ENCODE results near the gene PDE4D.

PDE4D gene

GRCh38 chr5:59555596-59555995 lies 337.9 kb downstream of the PDE4D start:
- DNase-seq (ENCODE audit: low read depth in 1 of 2, low spot score in 1 of 2): no peak
- Histone ChIP-seq H3K4me3 (replicated peaks; ENCODE audit: insufficient read depth, low read length) (no peak overlapping the region), H3K27me3 (ENCODE audit: insufficient read depth, poor library complexity, severe bottlenecking) (no peaks in the 10 kb centered on the region), H3K27ac (replicated peaks) (no peak overlapping the region)
- TF ChIP-seq, protein P1, sequence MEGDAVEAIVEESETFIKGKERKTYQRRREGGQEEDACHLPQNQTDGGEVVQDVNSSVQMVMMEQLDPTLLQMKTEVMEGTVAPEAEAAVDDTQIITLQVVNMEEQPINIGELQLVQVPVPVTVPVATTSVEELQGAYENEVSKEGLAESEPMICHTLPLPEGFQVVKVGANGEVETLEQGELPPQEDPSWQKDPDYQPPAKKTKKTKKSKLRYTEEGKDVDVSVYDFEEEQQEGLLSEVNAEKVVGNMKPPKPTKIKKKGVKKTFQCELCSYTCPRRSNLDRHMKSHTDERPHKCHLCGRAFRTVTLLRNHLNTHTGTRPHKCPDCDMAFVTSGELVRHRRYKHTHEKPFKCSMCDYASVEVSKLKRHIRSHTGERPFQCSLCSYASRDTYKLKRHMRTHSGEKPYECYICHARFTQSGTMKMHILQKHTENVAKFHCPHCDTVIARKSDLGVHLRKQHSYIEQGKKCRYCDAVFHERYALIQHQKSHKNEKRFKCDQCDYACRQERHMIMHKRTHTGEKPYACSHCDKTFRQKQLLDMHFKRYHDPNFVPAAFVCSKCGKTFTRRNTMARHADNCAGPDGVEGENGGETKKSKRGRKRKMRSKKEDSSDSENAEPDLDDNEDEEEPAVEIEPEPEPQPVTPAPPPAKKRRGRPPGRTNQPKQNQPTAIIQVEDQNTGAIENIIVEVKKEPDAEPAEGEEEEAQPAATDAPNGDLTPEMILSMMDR (IDR thresholded peaks at IDR 0.05; ENCODE audit: insufficient read depth, low read length): no peak
- TF ChIP-seq, protein P2, sequence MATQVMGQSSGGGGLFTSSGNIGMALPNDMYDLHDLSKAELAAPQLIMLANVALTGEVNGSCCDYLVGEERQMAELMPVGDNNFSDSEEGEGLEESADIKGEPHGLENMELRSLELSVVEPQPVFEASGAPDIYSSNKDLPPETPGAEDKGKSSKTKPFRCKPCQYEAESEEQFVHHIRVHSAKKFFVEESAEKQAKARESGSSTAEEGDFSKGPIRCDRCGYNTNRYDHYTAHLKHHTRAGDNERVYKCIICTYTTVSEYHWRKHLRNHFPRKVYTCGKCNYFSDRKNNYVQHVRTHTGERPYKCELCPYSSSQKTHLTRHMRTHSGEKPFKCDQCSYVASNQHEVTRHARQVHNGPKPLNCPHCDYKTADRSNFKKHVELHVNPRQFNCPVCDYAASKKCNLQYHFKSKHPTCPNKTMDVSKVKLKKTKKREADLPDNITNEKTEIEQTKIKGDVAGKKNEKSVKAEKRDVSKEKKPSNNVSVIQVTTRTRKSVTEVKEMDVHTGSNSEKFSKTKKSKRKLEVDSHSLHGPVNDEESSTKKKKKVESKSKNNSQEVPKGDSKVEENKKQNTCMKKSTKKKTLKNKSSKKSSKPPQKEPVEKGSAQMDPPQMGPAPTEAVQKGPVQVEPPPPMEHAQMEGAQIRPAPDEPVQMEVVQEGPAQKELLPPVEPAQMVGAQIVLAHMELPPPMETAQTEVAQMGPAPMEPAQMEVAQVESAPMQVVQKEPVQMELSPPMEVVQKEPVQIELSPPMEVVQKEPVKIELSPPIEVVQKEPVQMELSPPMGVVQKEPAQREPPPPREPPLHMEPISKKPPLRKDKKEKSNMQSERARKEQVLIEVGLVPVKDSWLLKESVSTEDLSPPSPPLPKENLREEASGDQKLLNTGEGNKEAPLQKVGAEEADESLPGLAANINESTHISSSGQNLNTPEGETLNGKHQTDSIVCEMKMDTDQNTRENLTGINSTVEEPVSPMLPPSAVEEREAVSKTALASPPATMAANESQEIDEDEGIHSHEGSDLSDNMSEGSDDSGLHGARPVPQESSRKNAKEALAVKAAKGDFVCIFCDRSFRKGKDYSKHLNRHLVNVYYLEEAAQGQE (IDR thresholded peaks at IDR 0.05; ENCODE audit: insufficient replicate concordance, low read depth): no peak
- TF ChIP-seq POLR2AphosphoS5 (IDR thresholded peaks at IDR 0.05; ENCODE audit: low read depth) (no peak), GABPA (IDR thresholded peaks at IDR 0.05; ENCODE audit: low read depth) (no peak), SPI1 (IDR thresholded peaks at IDR 0.05; ENCODE audit: borderline replicate concordance, low read depth) (no peak)

DNA sequence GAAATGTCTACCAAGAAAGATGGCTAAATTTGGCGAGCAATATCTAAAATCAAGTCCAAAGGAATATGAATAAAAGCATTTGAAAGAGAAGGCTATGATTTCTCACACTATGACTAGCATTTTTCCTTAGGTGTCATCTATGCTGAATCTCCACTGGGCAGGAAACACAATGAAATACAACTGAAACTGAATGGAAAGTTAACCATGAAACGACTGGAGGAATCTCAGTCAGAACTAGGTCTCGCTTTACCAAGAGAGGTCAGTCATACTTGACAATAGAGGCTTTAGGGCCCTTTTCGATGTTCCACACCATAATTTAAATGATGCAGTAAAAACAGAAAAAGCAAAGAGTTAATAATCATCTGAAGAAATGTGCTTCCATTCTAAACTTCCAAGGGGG lies 339.0 kb downstream of the PDE4D start:
- TF ChIP-seq, protein P1 (IDR thresholded peaks at IDR 0.05; ENCODE audit: insufficient read depth, low read length): no peak
- TF ChIP-seq SPI1 (IDR thresholded peaks at IDR 0.05; ENCODE audit: borderline replicate concordance, low read depth): no peak
- no peak for TF ChIP-seq POLR2AphosphoS5 (IDR thresholded peaks at IDR 0.05; ENCODE audit: low read depth)
- TF ChIP-seq GABPA (IDR thresholded peaks at IDR 0.05; ENCODE audit: low read depth): no peak
- TF ChIP-seq, protein P2 (IDR thresholded peaks at IDR 0.05; ENCODE audit: insufficient replicate concordance, low read depth): no peak
- DNase-seq (ENCODE audit: low read depth in 1 of 2, low spot score in 1 of 2): no peak
- Histone ChIP-seq H3K4me3 (replicated peaks; ENCODE audit: insufficient read depth, low read length) (no peak overlapping the region), H3K27me3 (ENCODE audit: insufficient read depth, poor library complexity, severe bottlenecking) (no peaks in the 10 kb centered on the region), H3K27ac (replicated peaks) (no peak overlapping the region)

DNA sequence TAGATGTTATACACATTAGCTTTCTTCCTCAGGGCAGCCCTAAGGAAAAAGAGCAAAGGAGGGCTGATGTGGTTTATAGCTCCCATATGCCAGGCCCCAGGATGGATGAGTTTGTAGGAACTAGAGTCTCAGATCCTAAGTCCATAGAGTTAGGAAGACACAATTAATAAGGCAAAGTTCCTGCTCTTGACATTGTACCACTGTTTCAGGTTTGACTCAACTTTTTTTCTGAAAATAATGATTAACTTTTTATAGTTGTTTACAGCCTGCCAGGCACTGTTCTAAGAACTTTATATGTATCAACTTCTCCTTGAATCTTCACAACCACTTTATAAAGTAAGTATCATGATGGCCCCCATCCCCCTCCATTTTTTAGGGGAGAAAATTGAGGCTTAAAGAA lies 339.5 kb downstream of the PDE4D start:
- Histone ChIP-seq H3K4me3 (replicated peaks; ENCODE audit: insufficient read depth, low read length) (no peak overlapping the region), H3K27me3 (ENCODE audit: insufficient read depth, poor library complexity, severe bottlenecking) (no peaks in the 10 kb centered on the region), H3K27ac (replicated peaks) (no peak overlapping the region)
- DNase-seq (ENCODE audit: low read depth in 1 of 2, low spot score in 1 of 2): no peak
- no peak for TF ChIP-seq POLR2AphosphoS5 (IDR thresholded peaks at IDR 0.05; ENCODE audit: low read depth)
- TF ChIP-seq, protein P2 (IDR thresholded peaks at IDR 0.05; ENCODE audit: insufficient replicate concordance, low read depth): no peak
- TF ChIP-seq GABPA (IDR thresholded peaks at IDR 0.05; ENCODE audit: low read depth): no peak
- no peak for TF ChIP-seq SPI1 (IDR thresholded peaks at IDR 0.05; ENCODE audit: borderline replicate concordance, low read depth)
- TF ChIP-seq, protein P1 (IDR thresholded peaks at IDR 0.05; ENCODE audit: insufficient read depth, low read length): no peak
